Measurements from ENCODE around the gene GSK3A. TPM values are rescaled to one million over a fixed set of nuclear protein-coding genes. Genes with fewer than 3 reads are reported as not detected.

GSK3A gene
- total and polyA plus RNA-seq, 2 of the 8 experiments (the other 6 are each of a cell fraction or from before 2014, with no cell fraction given) = 55.3 to 84.0 TPM

DNA sequence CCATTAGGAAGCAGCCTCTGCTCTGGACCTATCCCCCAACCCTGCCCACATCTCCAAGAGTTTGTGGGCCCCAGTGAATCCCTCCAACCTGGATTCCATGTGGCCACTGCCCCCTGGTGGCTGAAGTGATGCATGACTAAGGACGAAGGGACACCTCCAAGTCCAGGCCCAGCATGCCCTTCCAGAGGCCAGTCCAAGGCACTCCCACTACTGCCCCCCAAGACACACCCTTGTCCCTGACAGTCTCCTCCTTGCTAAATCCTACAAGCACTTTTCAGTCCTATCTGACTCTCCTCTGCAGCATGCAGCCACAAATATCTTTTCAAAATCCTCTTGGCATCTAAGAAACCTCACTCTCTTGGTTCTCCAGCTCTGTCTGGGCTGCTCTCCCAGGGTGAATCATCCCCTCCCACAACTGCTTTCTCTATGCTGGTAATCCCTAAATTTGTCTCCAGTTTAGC, 58.0 kb downstream of the GSK3A start:
- Histone ChIP-seq H3K27me3 (replicated peaks in 1 of 4; ENCODE audit: control insufficient read depth in 3 of 4, extremely low read depth in 1 of 4, insufficient read depth in 3 of 4, low read length in 3 of 4) (peaks cover 5 to 23% (median 15%) of the 10 kb centered on the region in 4 experiments), H2AK5ac (ENCODE audit: low read depth, low read length) (no peak overlapping the region), H4K8ac (ENCODE audit: extremely low read depth, insufficient read depth, low read length) (no peak overlapping the region), H2AFZ (ENCODE audit: low read length) (no peak overlapping the region), H3K56ac (replicated peaks; ENCODE audit: insufficient read length, low read depth, low read length) (no peak overlapping the region), H2BK12ac (ENCODE audit: low read depth, low read length) (no peak overlapping the region), H3K36me3 (ENCODE audit: control insufficient read depth in 2 of 4, insufficient read depth in 4 of 4, low read length in 3 of 4) (no peaks in the 10 kb centered on the region), H3K4me2 (ENCODE audit: insufficient read depth in 1 of 2, low read depth in 2 of 2, low read length in 2 of 2) (no peak overlapping the region), H3K18ac (ENCODE audit: extremely low read depth, low read length) (no peak overlapping the region), H4K5ac (ENCODE audit: insufficient read length, low read depth, low read length) (no peak overlapping the region), H2BK5ac (ENCODE audit: low read depth, low read length) (no peak overlapping the region), H3K79me1 (ENCODE audit: low read depth, low read length) (no peaks in the 10 kb centered on the region), H2BK120ac (replicated peaks; ENCODE audit: low read depth, low read length) (no peak overlapping the region), H3K23me2 (ENCODE audit: low read depth, low read length) (peaks cover 1% of the 10 kb centered on the region; the same call in 1 of the 2 replicates), H3K79me2 (ENCODE audit: control insufficient read depth in 1 of 2, insufficient read depth in 2 of 2, low read length in 2 of 2) (no peaks in the 10 kb centered on the region), H3K9ac (replicated peaks in 1 of 4; ENCODE audit: extremely low read depth in 1 of 4, low read depth in 3 of 4, low read length in 3 of 4) (no peak overlapping the region), H2BK20ac (ENCODE audit: low read length) (no peak overlapping the region), H3K4ac (replicated peaks; ENCODE audit: insufficient read length, low read depth, low read length) (no peak overlapping the region), H3K23ac (ENCODE audit: insufficient read length) (no peak overlapping the region), H4K20me1 (replicated peaks in 1 of 2; ENCODE audit: control insufficient read depth in 1 of 2, insufficient read depth in 2 of 2, low read length in 2 of 2) (peaks cover 0 to 4% of the 10 kb centered on the region in 2 experiments), H2BK15ac (ENCODE audit: low read length) (no peak overlapping the region; the same call in 1 of the 2 replicates), H3K9me3 (ENCODE audit: insufficient read depth in 2 of 2, low read depth in 1 of 2, low read length in 1 of 2) (no peaks in the 10 kb centered on the region), H4K91ac (replicated peaks; ENCODE audit: insufficient read length, low read length) (no peak overlapping the region), H3K4me1 (replicated peaks in 1 of 4; ENCODE audit: control insufficient read depth in 3 of 4, insufficient read depth in 4 of 4, low read length in 3 of 4) (peaks cover 0 to 7% (median 3%) of the 10 kb centered on the region in 4 experiments; a peak in 3 of 7 replicates), H3K27ac (ENCODE audit: low read depth, low read length) (no peak overlapping the region), H3K4me3 (ENCODE audit: extremely low read depth in 1 of 4, insufficient read depth in 2 of 4, low read depth in 3 of 4, low read length in 4 of 4) (no peak overlapping the region), H3K14ac (ENCODE audit: insufficient read length) (no peak overlapping the region)
- DNase-seq (ENCODE audit: low read depth in 1 of 2, low spot score in 2 of 2) (peak; percentile 79 to 97), FAIRE-seq (peak; percentile 98)
- WGBS, 2 experiments (ENCODE audit: extremely low coverage in 1 of 2, insufficient coverage in 1 of 2, insufficient read length in 1 of 2, insufficient replicate concordance in 2 of 2, low coverage in 1 of 2, low lambda C conversion rate in 2 of 2, missing lambda C conversion rate in 1 of 2) = 0% methylated on average over 1 of the region's 1 CpG; no CpG with 5 or more reads in 1 of the 2 experiments
- POLR2A ChIA-PET (ENCODE audit: partially characterized antibody) = interaction anchor here (0.9 to 1.0 kb wide), 2 partner anchors 9 to 12 kb away, joined by 3 to 4 read pairs; no protein-coding TSS in a partner anchor
- CTCF ChIA-PET (ENCODE audit: partially characterized antibody) = interaction anchor here (0.6 to 9.4 kb wide), 21 partner anchors 13 to 109 kb away, joined by 3 to 159 read pairs (median 4); partner anchors contain the start of gene POU2F2
- TF ChIP-seq SIN3A (conservative IDR thresholded peaks at IDR 0.05 in 1 of 2, IDR thresholded peaks at IDR 0.05 in 1 of 2; ENCODE audit: low read depth in 1 of 2, low read length in 2 of 2) = peak in 1 of 2 experiments; percentile 82; a peak in 1 of 4 replicates
- TF ChIP-seq, protein P1, sequence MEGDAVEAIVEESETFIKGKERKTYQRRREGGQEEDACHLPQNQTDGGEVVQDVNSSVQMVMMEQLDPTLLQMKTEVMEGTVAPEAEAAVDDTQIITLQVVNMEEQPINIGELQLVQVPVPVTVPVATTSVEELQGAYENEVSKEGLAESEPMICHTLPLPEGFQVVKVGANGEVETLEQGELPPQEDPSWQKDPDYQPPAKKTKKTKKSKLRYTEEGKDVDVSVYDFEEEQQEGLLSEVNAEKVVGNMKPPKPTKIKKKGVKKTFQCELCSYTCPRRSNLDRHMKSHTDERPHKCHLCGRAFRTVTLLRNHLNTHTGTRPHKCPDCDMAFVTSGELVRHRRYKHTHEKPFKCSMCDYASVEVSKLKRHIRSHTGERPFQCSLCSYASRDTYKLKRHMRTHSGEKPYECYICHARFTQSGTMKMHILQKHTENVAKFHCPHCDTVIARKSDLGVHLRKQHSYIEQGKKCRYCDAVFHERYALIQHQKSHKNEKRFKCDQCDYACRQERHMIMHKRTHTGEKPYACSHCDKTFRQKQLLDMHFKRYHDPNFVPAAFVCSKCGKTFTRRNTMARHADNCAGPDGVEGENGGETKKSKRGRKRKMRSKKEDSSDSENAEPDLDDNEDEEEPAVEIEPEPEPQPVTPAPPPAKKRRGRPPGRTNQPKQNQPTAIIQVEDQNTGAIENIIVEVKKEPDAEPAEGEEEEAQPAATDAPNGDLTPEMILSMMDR (IDR thresholded peaks at IDR 0.05; ENCODE audit: control extremely low read depth in 1 of 3, insufficient read depth in 1 of 3, low read depth in 1 of 3, low read length in 3 of 3) = peak; percentile 95 to 98 (median 96)
- TF ChIP-seq NANOG (IDR thresholded peaks at IDR 0.05; ENCODE audit: insufficient read depth, low read depth, low read length, poor library complexity, severe bottlenecking) = no peak
- peak; percentile 26; the same call in 1 of the 2 replicates for TF ChIP-seq TBP (IDR thresholded peaks at IDR 0.05; ENCODE audit: low read depth, low read length)
- TF ChIP-seq, protein P2, sequence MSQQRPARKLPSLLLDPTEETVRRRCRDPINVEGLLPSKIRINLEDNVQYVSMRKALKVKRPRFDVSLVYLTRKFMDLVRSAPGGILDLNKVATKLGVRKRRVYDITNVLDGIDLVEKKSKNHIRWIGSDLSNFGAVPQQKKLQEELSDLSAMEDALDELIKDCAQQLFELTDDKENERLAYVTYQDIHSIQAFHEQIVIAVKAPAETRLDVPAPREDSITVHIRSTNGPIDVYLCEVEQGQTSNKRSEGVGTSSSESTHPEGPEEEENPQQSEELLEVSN (IDR thresholded peaks at IDR 0.05) = 0 out of 2 replicates have a peak, but pooled peaks have one; percentile 20
- no peak for TF ChIP-seq CHD2 (IDR thresholded peaks at IDR 0.05; ENCODE audit: low read length)
- TF ChIP-seq BACH1 (IDR thresholded peaks at IDR 0.05; ENCODE audit: low read length) = 0 out of 2 replicates have a peak, but pooled peaks have one; percentile 35
- peak in 1 of 2 experiments; percentile 56; a peak in 1 of 4 replicates for TF ChIP-seq HDAC2 (IDR thresholded peaks at IDR 0.05; ENCODE audit: borderline replicate concordance in 1 of 2, low read depth in 2 of 2, low read length in 2 of 2)
